Colonic mucosa (tissue), 4 donors: Measurements from ENCODE around the gene UGGT1. TPM values are rescaled to one million over a fixed set of nuclear protein-coding genes. Genes with fewer than 3 reads are reported as not detected.
A peak's percentile ranks its signal among the peaks of the same experiment; 100 is the strongest.

Experiments
- DNase-seq: peaks from one replicate; pipeline ENCODE4 v3.0.0-alpha.2; 2020
- H3K27ac ChIP-seq: fragments of 200-600 bp; one replicate; pipeline ENCODE4 v1.8.0; 2021
- H3K27me3 ChIP-seq: fragments of 200-600 bp; one replicate; pipeline ENCODE4 v1.8.0; 2021
- H3K36me3 ChIP-seq: fragments of 200-600 bp; one replicate; pipeline ENCODE4 v1.8.0; 2021
- H3K4me1 ChIP-seq: fragments of 200-600 bp; one replicate; pipeline ENCODE4 v1.8.0; 2021; ENCODE audit warnings: mild to moderate bottlenecking
- H3K4me3 ChIP-seq: fragments of 200-600 bp; one replicate; pipeline ENCODE4 v1.8.0; 2021
- H3K9ac ChIP-seq, 2 donors: one replicate each; pipeline ENCODE4 v1.7.0; 2013; ENCODE audit warnings: control low read depth in 2 of 2, low read depth in 2 of 2, low read length in 2 of 2
- H3K9me3 ChIP-seq: fragments of 200-600 bp; one replicate; pipeline ENCODE4 v1.8.0; 2021
- intact Hi-C: fragments of 100-400 bp; cut with DNase I; formaldehyde crosslinking; loops from one replicate; pipeline ENCODE4 v1.14.1; 2022
- total RNA-seq, 2 donors: library from RNA; stranded (reverse); fragmentation: NEBNext Ultra II Directional in 1 of 2; extraction: Animal tissue kit (Norgen Biotek cat#: 25700) in 1 of 2; gene quantifications; one replicate each; pipeline ENCODE4 v1.2.1, GENCODE V29; 2021
- TF ChIP-seq, protein P1 (sequence below): fragments of 200-600 bp; IDR thresholded peaks from one replicate; pipeline ENCODE4 v1.8.0; 2022; ENCODE audit warnings: antibody characterized with exemption, mild to moderate bottlenecking
- donor health status: healthy.
- donor health status: DM: no; HTN: no; CAD: no.
- donor health status: DM: no; HTN: no; CAD: no.

UGGT1 gene, protein sequence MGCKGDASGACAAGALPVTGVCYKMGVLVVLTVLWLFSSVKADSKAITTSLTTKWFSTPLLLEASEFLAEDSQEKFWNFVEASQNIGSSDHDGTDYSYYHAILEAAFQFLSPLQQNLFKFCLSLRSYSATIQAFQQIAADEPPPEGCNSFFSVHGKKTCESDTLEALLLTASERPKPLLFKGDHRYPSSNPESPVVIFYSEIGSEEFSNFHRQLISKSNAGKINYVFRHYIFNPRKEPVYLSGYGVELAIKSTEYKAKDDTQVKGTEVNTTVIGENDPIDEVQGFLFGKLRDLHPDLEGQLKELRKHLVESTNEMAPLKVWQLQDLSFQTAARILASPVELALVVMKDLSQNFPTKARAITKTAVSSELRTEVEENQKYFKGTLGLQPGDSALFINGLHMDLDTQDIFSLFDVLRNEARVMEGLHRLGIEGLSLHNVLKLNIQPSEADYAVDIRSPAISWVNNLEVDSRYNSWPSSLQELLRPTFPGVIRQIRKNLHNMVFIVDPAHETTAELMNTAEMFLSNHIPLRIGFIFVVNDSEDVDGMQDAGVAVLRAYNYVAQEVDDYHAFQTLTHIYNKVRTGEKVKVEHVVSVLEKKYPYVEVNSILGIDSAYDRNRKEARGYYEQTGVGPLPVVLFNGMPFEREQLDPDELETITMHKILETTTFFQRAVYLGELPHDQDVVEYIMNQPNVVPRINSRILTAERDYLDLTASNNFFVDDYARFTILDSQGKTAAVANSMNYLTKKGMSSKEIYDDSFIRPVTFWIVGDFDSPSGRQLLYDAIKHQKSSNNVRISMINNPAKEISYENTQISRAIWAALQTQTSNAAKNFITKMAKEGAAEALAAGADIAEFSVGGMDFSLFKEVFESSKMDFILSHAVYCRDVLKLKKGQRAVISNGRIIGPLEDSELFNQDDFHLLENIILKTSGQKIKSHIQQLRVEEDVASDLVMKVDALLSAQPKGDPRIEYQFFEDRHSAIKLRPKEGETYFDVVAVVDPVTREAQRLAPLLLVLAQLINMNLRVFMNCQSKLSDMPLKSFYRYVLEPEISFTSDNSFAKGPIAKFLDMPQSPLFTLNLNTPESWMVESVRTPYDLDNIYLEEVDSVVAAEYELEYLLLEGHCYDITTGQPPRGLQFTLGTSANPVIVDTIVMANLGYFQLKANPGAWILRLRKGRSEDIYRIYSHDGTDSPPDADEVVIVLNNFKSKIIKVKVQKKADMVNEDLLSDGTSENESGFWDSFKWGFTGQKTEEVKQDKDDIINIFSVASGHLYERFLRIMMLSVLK (N-terminal part only)
- total RNA-seq: 10 to 100 TPM; 41.7 to 56.0 TPM

DNA sequence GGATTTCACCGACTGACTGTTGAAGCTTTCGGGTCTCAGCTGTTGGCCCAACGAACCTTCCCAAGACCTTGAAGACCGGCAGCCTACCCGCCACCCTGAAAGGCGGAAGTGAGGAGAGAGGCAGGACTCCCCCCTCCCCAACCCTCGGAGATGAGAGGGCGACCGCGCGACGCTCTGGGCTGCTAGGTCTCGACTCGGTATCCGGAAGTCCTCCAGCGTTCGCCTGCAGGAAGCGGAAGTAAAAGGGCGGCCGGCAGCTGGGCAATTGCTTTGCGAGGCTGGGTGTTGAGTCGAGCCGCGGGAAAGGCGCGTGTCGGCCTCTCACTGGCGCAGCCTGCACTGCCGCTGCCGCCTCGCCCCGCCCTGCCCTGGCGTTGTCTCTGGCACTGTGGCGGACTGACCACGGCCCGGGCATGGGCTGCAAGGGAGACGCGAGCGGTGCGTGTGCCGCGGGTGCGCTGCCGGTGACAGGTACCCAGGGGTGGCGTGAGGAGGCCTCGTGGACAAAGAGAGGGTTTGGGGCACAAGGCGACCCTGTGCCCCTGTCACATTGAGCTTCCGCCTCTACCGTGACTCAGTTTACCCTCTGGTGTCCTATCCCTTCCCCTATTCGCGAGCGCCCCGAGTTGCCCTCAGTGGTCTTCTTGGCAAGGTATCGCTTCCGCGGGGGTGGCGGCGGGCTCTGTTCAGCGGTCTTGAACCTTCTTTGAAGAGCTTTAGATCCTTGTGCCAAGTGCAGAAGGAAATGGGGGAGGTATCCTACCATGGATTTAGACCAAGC is at the start of gene UGGT1:
Gene UGGT1 (plus strand): TSS at position 256 of the 781 bp plus-strand sequence. CDS start 158 bp downstream, at position 414.
- H3K27ac ChIP-seq: peak within 1 kb of the TSS; percentile 78
- no peaks in the 10 kb centered on the region for H3K9me3 ChIP-seq
- H3K4me1 ChIP-seq: no peaks in the 10 kb centered on the region
- H3K9ac ChIP-seq: peak within 1 kb of the TSS; percentile 93 to 96
- no peaks in the 10 kb centered on the region for H3K27me3 ChIP-seq
- peak; percentile 96 for DNase-seq
- no peaks in the 10 kb centered on the region for H3K36me3 ChIP-seq
- H3K4me3 ChIP-seq: peak within 1 kb of the TSS; percentile 98
- intact Hi-C loops: loop anchor here (10.0 kb wide), 1 partner anchor 226 kb away; no protein-coding TSS in a partner anchor
- TF ChIP-seq, protein P1, sequence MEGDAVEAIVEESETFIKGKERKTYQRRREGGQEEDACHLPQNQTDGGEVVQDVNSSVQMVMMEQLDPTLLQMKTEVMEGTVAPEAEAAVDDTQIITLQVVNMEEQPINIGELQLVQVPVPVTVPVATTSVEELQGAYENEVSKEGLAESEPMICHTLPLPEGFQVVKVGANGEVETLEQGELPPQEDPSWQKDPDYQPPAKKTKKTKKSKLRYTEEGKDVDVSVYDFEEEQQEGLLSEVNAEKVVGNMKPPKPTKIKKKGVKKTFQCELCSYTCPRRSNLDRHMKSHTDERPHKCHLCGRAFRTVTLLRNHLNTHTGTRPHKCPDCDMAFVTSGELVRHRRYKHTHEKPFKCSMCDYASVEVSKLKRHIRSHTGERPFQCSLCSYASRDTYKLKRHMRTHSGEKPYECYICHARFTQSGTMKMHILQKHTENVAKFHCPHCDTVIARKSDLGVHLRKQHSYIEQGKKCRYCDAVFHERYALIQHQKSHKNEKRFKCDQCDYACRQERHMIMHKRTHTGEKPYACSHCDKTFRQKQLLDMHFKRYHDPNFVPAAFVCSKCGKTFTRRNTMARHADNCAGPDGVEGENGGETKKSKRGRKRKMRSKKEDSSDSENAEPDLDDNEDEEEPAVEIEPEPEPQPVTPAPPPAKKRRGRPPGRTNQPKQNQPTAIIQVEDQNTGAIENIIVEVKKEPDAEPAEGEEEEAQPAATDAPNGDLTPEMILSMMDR: no peak

DNA sequence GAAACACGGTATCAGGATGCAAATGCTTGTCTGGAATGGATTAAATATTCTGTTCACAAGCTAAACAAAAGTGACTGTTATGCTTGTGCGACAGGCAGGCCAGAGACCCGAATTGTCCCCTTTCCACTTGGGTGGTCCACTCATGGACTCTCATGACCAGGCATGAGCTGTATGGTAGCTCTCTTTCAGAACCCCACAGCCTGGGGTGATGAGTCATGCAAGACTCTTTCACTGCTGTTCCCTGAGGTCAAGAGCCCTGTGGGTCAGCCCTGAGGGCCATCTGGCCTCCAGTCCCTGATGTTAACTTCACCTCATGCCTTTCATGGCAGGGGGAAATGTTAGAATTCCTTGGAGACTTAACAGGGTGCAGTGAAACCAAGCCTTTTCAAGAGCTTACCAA is 49.4 kb upstream of the UGGT1 start:
- no peak overlapping the region for H3K4me3 ChIP-seq
- no peaks in the 10 kb centered on the region for H3K9me3 ChIP-seq
- H3K27me3 ChIP-seq: no peaks in the 10 kb centered on the region
- intact Hi-C loops: no loop called here
- no peak overlapping the region for H3K27ac ChIP-seq
- no peak overlapping the region for H3K9ac ChIP-seq
- no peaks in the 10 kb centered on the region for H3K4me1 ChIP-seq
- TF ChIP-seq, protein P1: no peak
- no peak for DNase-seq
- no peaks in the 10 kb centered on the region for H3K36me3 ChIP-seq

DNA sequence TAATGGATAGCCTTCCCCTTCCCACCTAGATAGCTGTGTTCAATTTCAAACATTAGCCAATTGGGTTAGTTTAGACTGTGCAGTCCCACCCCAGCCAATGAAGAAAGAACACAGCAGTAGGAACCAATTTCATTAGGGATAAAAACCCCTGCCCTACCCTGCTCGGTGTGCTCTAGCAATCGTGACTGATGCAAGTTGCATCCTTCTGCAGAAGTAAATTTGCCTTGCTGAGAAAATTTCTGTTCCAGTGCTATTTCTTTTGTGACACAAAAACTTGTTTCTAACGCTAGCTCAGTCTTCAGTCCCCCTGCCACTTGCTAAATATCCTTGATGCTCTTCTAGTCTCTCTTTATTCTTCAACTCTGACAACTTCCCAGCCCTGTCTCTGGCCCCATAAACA is 48.0 kb upstream of the UGGT1 start:
- DNase-seq: no peak
- Histone ChIP-seq H3K4me3 (no peak overlapping the region), H3K27ac (no peak overlapping the region), H3K27me3 (no peaks in the 10 kb centered on the region), H3K9ac (no peak overlapping the region), H3K36me3 (no peaks in the 10 kb centered on the region), H3K9me3 (no peaks in the 10 kb centered on the region), H3K4me1 (no peaks in the 10 kb centered on the region)
- intact Hi-C loops: no loop called here
- TF ChIP-seq, protein P1: no peak

DNA sequence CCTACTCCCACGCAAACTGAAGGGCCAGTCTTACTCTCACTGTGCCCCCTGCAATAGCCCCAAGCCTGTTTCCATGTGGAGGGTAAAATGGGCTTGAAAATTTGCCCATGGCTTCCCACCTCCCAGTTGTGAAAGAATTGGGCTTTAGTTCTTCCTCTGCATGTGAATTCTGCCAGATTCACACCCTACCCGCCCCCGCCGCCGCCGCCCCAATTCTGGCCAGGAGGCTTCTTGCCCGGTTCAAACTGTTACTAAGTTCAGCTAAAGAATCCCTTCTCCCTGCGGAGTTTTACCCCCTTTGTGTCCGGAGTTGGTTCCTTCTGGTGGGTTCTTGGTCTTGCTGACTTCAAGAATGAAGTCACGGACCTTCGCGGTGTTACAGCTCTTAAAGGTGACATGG is 37.7 kb upstream of the UGGT1 start:
- Histone ChIP-seq H3K9me3 (no peaks in the 10 kb centered on the region), H3K27me3 (no peaks in the 10 kb centered on the region), H3K4me1 (no peaks in the 10 kb centered on the region), H3K9ac (no peak overlapping the region), H3K4me3 (no peak overlapping the region), H3K36me3 (no peaks in the 10 kb centered on the region), H3K27ac (no peak overlapping the region)
- TF ChIP-seq, protein P1: no peak
- intact Hi-C loops: no loop called here
- no peak for DNase-seq
